K562 (cell line): ENCODE data around the gene TMEM200A. TPM values are rescaled to one million over a fixed set of nuclear protein-coding genes. Genes with fewer than 3 reads are reported as not detected.

Experiments
- ATAC-seq: fragments of 200-7000 bp; cut with Tn5 transposase; 3 replicates; pipeline ENCODE4 v1.9.1; 2020; ENCODE audit warnings: moderate library complexity
- BruUV-seq: library from RNA; stranded (reverse); fragments of 400-500 nt; replicated peaks from 2 replicates; lab custom pipeline; 2021; lab: Mats Ljungman, UMichigan
- CTCF ChIA-PET: fragments of 300-600 bp; formaldehyde crosslinking; extraction: SDS; loops from one replicate; lab custom pipeline; 2021; ENCODE audit warnings: low intra/inter-chr PET ratio; lab: Yijun Ruan, JAX
- POLR2A ChIA-PET: fragments of 300-600, 350-650 bp; sonication (Branson Sonifier 250); formaldehyde crosslinking; extraction: SDS; loops from one replicate; lab custom pipeline; 2021; ENCODE audit warnings: antibody characterized with exemption, inconsistent platforms; lab: Yijun Ruan, JAX
- DNase-seq, 4 experiments: peaks; one replicate each; pipeline versions ENCODE4 v3.0.0 to v3.0.0-alpha.2; 2011 to 2018; ENCODE audit warnings: low spot score in 3 of 4, mixed read lengths in 3 of 4; ENCODE audit errors: extremely low read depth in 1 of 4
- FAIRE-seq: peaks from 2 replicates; lab custom pipeline; 2011; peaks lifted over from hg19 to GRCh38; lab: Jason Lieb, UNC
- H2AFZ ChIP-seq: 2 replicates; pipeline ENCODE4 v1.6.0; 2011; ENCODE audit warnings: low read depth, low read length, control low read depth, inconsistent platforms
- H3K27ac ChIP-seq: fragments of 200-600 bp; 3 replicates; pipeline ENCODE4 v1.8.0; 2011; ENCODE audit warnings: low read depth, mild to moderate bottlenecking, control low read depth, inconsistent platforms, low read length, moderate library complexity, mixed read lengths; ENCODE audit errors: extremely low read depth
- H3K27me3 ChIP-seq, 2 experiments: fragments of 300-600 bp in 1 of 2; 2 replicates in 1 of 2; 3 replicates in 1 of 2; pipeline versions ENCODE4 v1.6.0 to v1.8.0; 2011; ENCODE audit warnings: inconsistent platforms in 2 of 2, low read length in 2 of 2, mild to moderate bottlenecking in 1 of 2, mixed read lengths in 1 of 2, moderate library complexity in 1 of 2; ENCODE audit not compliant: control insufficient read depth in 2 of 2, insufficient read depth in 2 of 2
- H3K36me3 ChIP-seq: fragments of 300-600 bp; 3 replicates; pipeline ENCODE4 v1.8.0; 2011; ENCODE audit warnings: mild to moderate bottlenecking, low read length, inconsistent platforms; ENCODE audit not compliant: control insufficient read depth, insufficient read depth
- H3K4me1 ChIP-seq, 2 experiments: fragments of 200-600 bp in 1 of 2; replicated peaks in 1 of 2; 2 replicates in 1 of 2; 3 replicates in 1 of 2; pipeline versions ENCODE4 v1.5.1 to v1.8.0; 2011; ENCODE audit warnings: inconsistent platforms in 2 of 2, low read length in 2 of 2, mild to moderate bottlenecking in 1 of 2, mixed read lengths in 1 of 2, moderate library complexity in 1 of 2; ENCODE audit not compliant: control insufficient read depth in 2 of 2, insufficient read depth in 2 of 2
- H3K4me2 ChIP-seq: 2 replicates; pipeline ENCODE4 v1.6.1; 2011; ENCODE audit warnings: low read length, control low read depth, inconsistent platforms, mixed read lengths; ENCODE audit not compliant: insufficient read depth
- H3K4me3 ChIP-seq: fragments of 200-600 bp; sonication (generic), shearing (Covaris generic); 2 replicates; pipeline ENCODE4 v1.5.1; 2016; ENCODE audit warnings: control low read depth, inconsistent platforms
- H3K79me2 ChIP-seq: fragments of 200-600 bp; 3 replicates; pipeline ENCODE4 v1.8.0; 2011; ENCODE audit warnings: low read length, inconsistent platforms; ENCODE audit not compliant: control insufficient read depth, insufficient read depth
- H3K9ac ChIP-seq, 2 experiments: 2 replicates each; pipeline versions ENCODE4 v1.6.0 to v1.6.1; 2011; ENCODE audit warnings: low read depth in 2 of 2, low read length in 2 of 2, control low read depth in 1 of 2, inconsistent platforms in 1 of 2, mild to moderate bottlenecking in 1 of 2, mixed read lengths in 1 of 2; ENCODE audit not compliant: insufficient read depth in 1 of 2
- H3K9me1 ChIP-seq: one replicate; pipeline ENCODE4 v1.6.0; 2011; ENCODE audit warnings: inconsistent platforms, mild to moderate bottlenecking, low read length, moderate library complexity; ENCODE audit not compliant: control insufficient read depth, insufficient read depth
- H3K9me3 ChIP-seq: replicated peaks from 2 replicates; pipeline ENCODE4 v1.5.1; 2011; ENCODE audit warnings: low read depth, low read length, inconsistent platforms; ENCODE audit not compliant: control insufficient read depth, insufficient read depth
- H4K20me1 ChIP-seq: replicated peaks from 2 replicates; pipeline ENCODE4 v1.6.1; 2011; ENCODE audit warnings: low read length, inconsistent platforms, mixed read lengths; ENCODE audit not compliant: control insufficient read depth, insufficient read depth
- BHLHE40 ChIP-seq: IDR thresholded peaks from 2 replicates; pipeline ENCODE4 v1.6.1; 2011; ENCODE audit warnings: low read length, improper control_type of control experiment
- NEUROD1 ChIP-seq: fragments of 150-350 bp; IDR thresholded peaks from 2 replicates; pipeline ENCODE4 v1.6.1; 2014; ENCODE audit warnings: borderline replicate concordance, low read length, low read depth; ENCODE audit not compliant: partially characterized antibody
- WGBS: fragments of 100-300 bp; shearing (Covaris generic); methylation state at CpG from one replicate; pipeline ENCODE4 v1.1.6; 2016; ENCODE audit warnings: low coverage, mixed read lengths; ENCODE audit not compliant: insufficient coverage; ENCODE audit errors: missing lambda C conversion rate; 5-methylcytosine and 5-hydroxymethylcytosine counted together
- in situ Hi-C: fragments of 300-500 bp; cut with MboI; formaldehyde crosslinking; loops from 4 replicates; pipeline ENCODE4 v1.15.0; 2018; ENCODE audit warnings: inconsistent platforms, mixed read lengths
- intact Hi-C: fragments of 100-400 bp; cut with micrococcal nuclease; formaldehyde crosslinking; loops from 2 replicates; pipeline ENCODE4 v1.14.2; 2022
- polyA plus RNA-seq, 8 experiments: library from polyadenylated mRNA; depleted of rRNA in 4 of 8; stranded (reverse) in 5 of 8; unstranded in 3 of 8; fragments of >200 nt; fragmentation: Nextera tagmentation in 2 of 8; fragmentation: Illumina TruSeq in 1 of 8; extraction: Ambion mirVana in 2 of 8; extraction: Trizol in 1 of 8; gene quantifications; 2 replicates each; pipeline versions ENCODE4 v1.2.1 to v1.2.3, GENCODE V29; 2011 to 2014; ENCODE audit warnings: inconsistent platforms in 1 of 8, missing spikeins in 1 of 8
- total RNA-seq, 7 experiments: library from RNA; depleted of rRNA in 6 of 7; stranded (reverse); fragments of >200 nt in 6 of 7; fragmentation: Illumina TruSeq in 2 of 7; extraction: Trizol in 2 of 7; gene quantifications; 2 replicates each; pipeline versions ENCODE4 v1.2.1 to v1.2.3, GENCODE V29; 2011 to 2021; ENCODE audit warnings: low replicate concordance in 1 of 7
- TF ChIP-seq, protein P1 (sequence below): fragments of 450-650 bp; formaldehyde crosslinking; IDR thresholded peaks from 2 replicates; pipeline ENCODE4 v1.4.0; 2022; ENCODE audit warnings: missing genetic modification characterization
- TF ChIP-seq, protein P2 (sequence below), 2 experiments: fragments of 450-650 bp; formaldehyde crosslinking in 1 of 2; IDR thresholded peaks; 2 replicates each; pipeline versions ENCODE4 v1.4.0 to v1.6.1; 2014 to 2020; ENCODE audit warnings: mild to moderate bottlenecking in 2 of 2, borderline replicate concordance in 1 of 2, low read depth in 1 of 2
- TF ChIP-seq, protein P3 (sequence below): fragments of 250-450 bp; sonication (Bioruptor Pico); IDR thresholded peaks from 2 replicates; pipeline ENCODE4 v1.4.0; 2020

Gene TMEM200A
- total and polyA plus RNA-seq, 9 of the 15 experiments (the other 6 are each of a cell fraction or from before 2014, with no cell fraction given), result 0.04 TPM; not detected in 8

DNA sequence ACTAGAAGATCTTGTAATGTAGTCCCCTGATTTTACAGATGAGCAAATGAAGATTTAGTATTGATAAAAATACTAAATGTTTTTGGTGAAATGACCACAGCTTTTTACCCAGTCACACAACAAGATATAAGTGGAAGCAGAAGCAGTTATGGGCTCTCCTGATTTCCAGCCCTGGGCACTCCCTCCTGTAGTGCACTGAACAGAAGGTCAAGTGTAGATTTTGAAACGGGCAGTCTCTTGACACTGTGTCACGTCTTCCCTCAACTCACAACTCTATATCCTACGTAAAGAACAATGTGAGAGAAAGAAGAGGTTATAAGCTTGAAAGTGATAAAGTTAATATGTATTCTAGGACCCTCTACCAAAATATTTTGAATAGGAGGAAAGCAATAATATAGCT, 23.3 kb downstream of the TMEM200A start:
- intact Hi-C loops (no loop called here), in situ Hi-C loops (no loop called here)
- Histone ChIP-seq H3K4me1 (no peaks in the 10 kb centered on the region), H3K79me2 (no peaks in the 10 kb centered on the region), H3K4me3 (no peak overlapping the region), H3K9ac (no peak overlapping the region), H3K9me1 (no peaks in the 10 kb centered on the region), H3K36me3 (no peaks in the 10 kb centered on the region), H3K27me3 (no peaks in the 10 kb centered on the region), H2AFZ (no peak overlapping the region), H3K9me3 (no peaks in the 10 kb centered on the region), H3K27ac (no peak overlapping the region), H4K20me1 (no peaks in the 10 kb centered on the region), H3K4me2 (no peak overlapping the region)
- FAIRE-seq, result no peak
- no TSS peak for BruUV-seq
- DNase-seq, result no peak
- no peak for ATAC-seq
- WGBS, result 0% methylated on average over 3 of the region's 3 CpGs
- POLR2A ChIA-PET, result no interaction called here
- CTCF ChIA-PET, result no interaction called here
- TF ChIP-seq, protein P1, sequence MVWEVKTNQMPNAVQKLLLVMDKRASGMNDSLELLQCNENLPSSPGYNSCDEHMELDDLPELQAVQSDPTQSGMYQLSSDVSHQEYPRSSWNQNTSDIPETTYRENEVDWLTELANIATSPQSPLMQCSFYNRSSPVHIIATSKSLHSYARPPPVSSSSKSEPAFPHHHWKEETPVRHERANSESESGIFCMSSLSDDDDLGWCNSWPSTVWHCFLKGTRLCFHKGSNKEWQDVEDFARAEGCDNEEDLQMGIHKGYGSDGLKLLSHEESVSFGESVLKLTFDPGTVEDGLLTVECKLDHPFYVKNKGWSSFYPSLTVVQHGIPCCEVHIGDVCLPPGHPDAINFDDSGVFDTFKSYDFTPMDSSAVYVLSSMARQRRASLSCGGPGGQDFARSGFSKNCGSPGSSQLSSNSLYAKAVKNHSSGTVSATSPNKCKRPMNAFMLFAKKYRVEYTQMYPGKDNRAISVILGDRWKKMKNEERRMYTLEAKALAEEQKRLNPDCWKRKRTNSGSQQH (CRISPR knock-in tag), result no peak
- TF ChIP-seq, protein P2, sequence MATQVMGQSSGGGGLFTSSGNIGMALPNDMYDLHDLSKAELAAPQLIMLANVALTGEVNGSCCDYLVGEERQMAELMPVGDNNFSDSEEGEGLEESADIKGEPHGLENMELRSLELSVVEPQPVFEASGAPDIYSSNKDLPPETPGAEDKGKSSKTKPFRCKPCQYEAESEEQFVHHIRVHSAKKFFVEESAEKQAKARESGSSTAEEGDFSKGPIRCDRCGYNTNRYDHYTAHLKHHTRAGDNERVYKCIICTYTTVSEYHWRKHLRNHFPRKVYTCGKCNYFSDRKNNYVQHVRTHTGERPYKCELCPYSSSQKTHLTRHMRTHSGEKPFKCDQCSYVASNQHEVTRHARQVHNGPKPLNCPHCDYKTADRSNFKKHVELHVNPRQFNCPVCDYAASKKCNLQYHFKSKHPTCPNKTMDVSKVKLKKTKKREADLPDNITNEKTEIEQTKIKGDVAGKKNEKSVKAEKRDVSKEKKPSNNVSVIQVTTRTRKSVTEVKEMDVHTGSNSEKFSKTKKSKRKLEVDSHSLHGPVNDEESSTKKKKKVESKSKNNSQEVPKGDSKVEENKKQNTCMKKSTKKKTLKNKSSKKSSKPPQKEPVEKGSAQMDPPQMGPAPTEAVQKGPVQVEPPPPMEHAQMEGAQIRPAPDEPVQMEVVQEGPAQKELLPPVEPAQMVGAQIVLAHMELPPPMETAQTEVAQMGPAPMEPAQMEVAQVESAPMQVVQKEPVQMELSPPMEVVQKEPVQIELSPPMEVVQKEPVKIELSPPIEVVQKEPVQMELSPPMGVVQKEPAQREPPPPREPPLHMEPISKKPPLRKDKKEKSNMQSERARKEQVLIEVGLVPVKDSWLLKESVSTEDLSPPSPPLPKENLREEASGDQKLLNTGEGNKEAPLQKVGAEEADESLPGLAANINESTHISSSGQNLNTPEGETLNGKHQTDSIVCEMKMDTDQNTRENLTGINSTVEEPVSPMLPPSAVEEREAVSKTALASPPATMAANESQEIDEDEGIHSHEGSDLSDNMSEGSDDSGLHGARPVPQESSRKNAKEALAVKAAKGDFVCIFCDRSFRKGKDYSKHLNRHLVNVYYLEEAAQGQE (IDR thresholded peaks at IDR 0.05; ENCODE audit: borderline replicate concordance), result no peak
- TF ChIP-seq, protein P2 (CRISPR knock-in tag; IDR thresholded peaks at IDR 0.05; ENCODE audit: low read depth), result no peak
- TF ChIP-seq BHLHE40 (no peak), NEUROD1 (no peak)
- TF ChIP-seq, protein P3, sequence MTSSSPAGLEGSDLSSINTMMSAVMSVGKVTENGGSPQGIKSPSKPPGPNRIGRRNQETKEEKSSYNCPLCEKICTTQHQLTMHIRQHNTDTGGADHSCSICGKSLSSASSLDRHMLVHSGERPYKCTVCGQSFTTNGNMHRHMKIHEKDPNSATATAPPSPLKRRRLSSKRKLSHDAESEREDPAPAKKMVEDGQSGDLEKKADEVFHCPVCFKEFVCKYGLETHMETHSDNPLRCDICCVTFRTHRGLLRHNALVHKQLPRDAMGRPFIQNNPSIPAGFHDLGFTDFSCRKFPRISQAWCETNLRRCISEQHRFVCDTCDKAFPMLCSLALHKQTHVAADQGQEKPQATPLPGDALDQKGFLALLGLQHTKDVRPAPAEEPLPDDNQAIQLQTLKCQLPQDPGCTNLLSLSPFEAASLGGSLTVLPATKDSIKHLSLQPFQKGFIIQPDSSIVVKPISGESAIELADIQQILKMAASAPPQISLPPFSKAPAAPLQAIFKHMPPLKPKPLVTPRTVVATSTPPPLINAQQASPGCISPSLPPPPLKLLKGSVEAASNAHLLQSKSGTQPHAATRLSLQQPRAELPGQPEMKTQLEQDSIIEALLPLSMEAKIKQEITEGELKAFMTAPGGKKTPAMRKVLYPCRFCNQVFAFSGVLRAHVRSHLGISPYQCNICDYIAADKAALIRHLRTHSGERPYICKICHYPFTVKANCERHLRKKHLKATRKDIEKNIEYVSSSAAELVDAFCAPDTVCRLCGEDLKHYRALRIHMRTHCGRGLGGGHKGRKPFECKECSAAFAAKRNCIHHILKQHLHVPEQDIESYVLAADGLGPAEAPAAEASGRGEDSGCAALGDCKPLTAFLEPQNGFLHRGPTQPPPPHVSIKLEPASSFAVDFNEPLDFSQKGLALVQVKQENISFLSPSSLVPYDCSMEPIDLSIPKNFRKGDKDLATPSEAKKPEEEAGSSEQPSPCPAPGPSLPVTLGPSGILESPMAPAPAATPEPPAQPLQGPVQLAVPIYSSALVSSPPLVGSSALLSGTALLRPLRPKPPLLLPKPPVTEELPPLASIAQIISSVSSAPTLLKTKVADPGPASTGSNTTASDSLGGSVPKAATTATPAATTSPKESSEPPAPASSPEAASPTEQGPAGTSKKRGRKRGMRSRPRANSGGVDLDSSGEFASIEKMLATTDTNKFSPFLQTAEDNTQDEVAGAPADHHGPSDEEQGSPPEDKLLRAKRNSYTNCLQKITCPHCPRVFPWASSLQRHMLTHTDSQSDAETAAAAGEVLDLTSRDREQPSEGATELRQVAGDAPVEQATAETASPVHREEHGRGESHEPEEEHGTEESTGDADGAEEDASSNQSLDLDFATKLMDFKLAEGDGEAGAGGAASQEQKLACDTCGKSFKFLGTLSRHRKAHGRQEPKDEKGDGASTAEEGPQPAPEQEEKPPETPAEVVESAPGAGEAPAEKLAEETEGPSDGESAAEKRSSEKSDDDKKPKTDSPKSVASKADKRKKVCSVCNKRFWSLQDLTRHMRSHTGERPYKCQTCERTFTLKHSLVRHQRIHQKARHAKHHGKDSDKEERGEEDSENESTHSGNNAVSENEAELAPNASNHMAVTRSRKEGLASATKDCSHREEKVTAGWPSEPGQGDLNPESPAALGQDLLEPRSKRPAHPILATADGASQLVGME, result no peak
